B cell (primary cell): ENCODE data around the gene PTPN21.

ENCODE experiments used
- CTCF ChIP-seq: fragments of 200-600 bp; IDR thresholded peaks from one replicate; pipeline ENCODE4 v1.8.0; 2022; ENCODE audit warnings: antibody characterized with exemption, mild to moderate bottlenecking
- EZH2 ChIP-seq: IDR thresholded peaks from 2 replicates; pipeline ENCODE4 v1.6.1; 2012; ENCODE audit warnings: borderline replicate concordance, low read depth, mild to moderate bottlenecking, moderate library complexity, low read length; ENCODE audit not compliant: insufficient read depth, poor library complexity, severe bottlenecking

GRCh38 chr14:88488897-88489296 is 65.9 kb downstream of the PTPN21 start:
- TF ChIP-seq CTCF = no peak
- no peak for TF ChIP-seq EZH2
